ENCODE results near the gene COA3.

Gene COA3

DNA sequence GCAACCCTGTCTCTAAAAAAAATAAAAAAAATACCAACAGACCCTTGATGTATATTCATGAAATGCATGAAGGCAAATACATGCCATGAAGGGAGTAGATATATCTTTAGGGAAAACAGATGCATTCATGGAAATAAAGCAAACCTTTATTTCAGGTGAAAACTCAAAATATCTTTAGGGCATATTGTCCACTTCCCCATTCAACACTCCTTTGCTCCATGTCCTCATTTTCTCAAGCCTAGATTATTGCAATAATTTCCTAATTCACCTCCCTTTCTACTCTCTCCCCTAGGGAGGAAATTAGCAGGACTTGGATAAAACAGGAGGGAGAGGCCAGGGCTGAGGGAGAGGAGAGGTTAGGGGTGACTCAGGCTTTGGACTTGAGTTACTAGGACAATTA is 31.0 kb downstream of the COA3 start:
- no peak for DNase-seq (ENCODE audit: low read depth)
- in situ Hi-C loops (cut with HindIII; ENCODE audit: low sequenced_read_pairs), result no loop called here
- TF ChIP-seq CTCF (IDR thresholded peaks at IDR 0.05; ENCODE audit: low read depth, low read length, missing control alignments), result no peak
- H3K4me3 ChIP-seq (ENCODE audit: low read depth, low read length), result no peak overlapping the region

GRCh38 chr17:42766124-42766523 is 32.4 kb downstream of the COA3 start:
- no peak overlapping the region for H3K4me3 ChIP-seq (ENCODE audit: low read depth, low read length)
- no peak for TF ChIP-seq CTCF (IDR thresholded peaks at IDR 0.05; ENCODE audit: low read depth, low read length, missing control alignments)
- DNase-seq (ENCODE audit: low read depth), result no peak
- in situ Hi-C loops (cut with HindIII; ENCODE audit: low sequenced_read_pairs), result no loop called here

DNA sequence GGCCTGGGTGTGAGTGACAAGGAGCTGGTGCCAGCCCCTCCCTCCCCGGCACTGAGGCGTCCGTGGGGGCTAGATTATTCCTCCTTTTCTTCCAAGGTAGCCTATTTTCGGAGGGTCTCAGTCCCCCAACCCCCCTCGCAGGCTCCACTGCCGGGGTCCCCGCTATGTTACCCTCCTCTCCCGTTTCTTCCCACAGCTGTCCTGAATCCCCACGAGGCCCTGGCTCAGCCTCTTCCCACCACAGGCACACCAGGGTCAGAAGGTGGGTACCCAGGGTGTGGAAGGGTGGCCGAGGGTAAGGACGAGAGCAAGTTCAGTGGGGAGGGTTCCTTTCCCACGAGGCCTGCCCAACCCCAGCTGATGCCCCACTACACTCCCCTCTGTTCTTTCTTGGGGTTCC is 36.9 kb downstream of the COA3 start:
- no peak for TF ChIP-seq CTCF (IDR thresholded peaks at IDR 0.05; ENCODE audit: low read depth, low read length, missing control alignments)
- in situ Hi-C loops (cut with HindIII; ENCODE audit: low sequenced_read_pairs), result no loop called here
- DNase-seq (ENCODE audit: low read depth), result no peak
- no peak overlapping the region for H3K4me3 ChIP-seq (ENCODE audit: low read depth, low read length)

DNA sequence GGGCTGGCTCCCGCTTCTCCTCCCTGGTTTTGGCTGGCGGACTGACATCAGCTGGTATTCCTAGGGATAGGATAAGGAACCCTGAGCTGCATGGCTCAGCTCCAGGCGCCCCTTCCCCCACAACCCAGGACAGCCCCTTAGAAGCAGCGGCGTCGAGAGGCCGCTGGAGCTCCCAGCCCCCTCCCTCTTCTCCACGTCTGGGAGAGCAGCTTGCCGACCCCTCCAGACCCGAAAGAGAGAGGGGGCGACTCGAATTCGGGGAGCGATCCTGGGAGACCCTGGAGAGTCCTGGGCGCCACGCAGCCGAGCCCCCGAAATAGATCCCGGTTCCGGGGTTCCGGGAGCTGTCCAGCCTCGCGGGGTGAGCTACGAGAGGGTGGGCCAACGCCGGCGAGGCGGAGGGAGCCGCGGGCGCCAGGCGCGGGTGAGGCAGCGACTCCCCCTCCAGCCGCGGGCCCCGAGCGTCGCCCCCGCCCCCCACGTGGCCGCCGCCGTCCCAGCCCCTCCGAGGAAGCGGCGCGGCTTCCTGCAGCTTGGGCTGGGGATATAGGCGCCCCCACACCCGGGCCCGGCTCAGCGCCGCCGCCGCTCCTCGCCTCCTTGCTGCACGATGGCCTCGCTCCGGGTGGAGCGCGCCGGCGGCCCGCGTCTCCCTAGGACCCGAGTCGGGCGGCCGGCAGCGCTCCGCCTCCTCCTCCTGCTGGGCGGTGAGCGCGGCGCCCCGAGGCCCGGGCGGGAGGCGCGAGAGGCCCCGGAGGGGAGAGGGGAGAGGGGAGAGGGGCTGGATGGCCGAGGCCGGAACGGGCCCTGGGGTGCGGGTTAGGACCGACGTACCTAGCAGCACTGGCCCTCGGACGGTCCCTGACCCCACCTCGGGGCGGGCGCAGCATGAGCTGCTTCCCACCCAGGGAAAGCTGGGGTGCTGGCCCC is 37.6 kb downstream of the COA3 start, which contains the start of gene RAMP2:
Gene RAMP2 (plus strand): TSS at position 576 of the 930 bp plus-strand sequence. CDS start 35 bp downstream, at position 611.
- TF ChIP-seq CTCF (IDR thresholded peaks at IDR 0.05; ENCODE audit: low read depth, low read length, missing control alignments), result no peak
- peak within 1 kb of the TSS; percentile 26 for H3K4me3 ChIP-seq (ENCODE audit: low read depth, low read length)
- in situ Hi-C loops (cut with HindIII; ENCODE audit: low sequenced_read_pairs), result no loop called here
- DNase-seq (ENCODE audit: low read depth), result no peak

GRCh38 chr17:42759982-42760651 is 38.4 kb downstream of the COA3 start:
- DNase-seq (ENCODE audit: low read depth), result no peak
- no peak for TF ChIP-seq CTCF (IDR thresholded peaks at IDR 0.05; ENCODE audit: low read depth, low read length, missing control alignments)
- in situ Hi-C loops (cut with HindIII; ENCODE audit: low sequenced_read_pairs), result no loop called here
- no peak overlapping the region for H3K4me3 ChIP-seq (ENCODE audit: low read depth, low read length)

- no peak for DNase-seq (ENCODE audit: low read depth)
- in situ Hi-C loops (cut with HindIII; ENCODE audit: low sequenced_read_pairs), result no loop called here
- no peak overlapping the region for H3K4me3 ChIP-seq (ENCODE audit: low read depth, low read length)
- TF ChIP-seq CTCF (IDR thresholded peaks at IDR 0.05; ENCODE audit: low read depth, low read length, missing control alignments), result no peak
Observed at GRCh38 chr17:42754782-42755181, 43.7 kb downstream of the COA3 start.
